PC-9 (cell line): ENCODE results near the gene HNRNPLL. TPM values are rescaled to one million over a fixed set of nuclear protein-coding genes. Genes with fewer than 3 reads are reported as not detected.
A peak's percentile ranks its signal among the peaks of the same experiment; 100 is the strongest.
"Not testable (repeated sequence)": the region's sequence is repeated elsewhere in the genome, so short reads cannot be mapped to it uniquely, and the experiment has no call there.

Experiments used
- BruUV-seq: library from RNA; stranded (reverse); fragments of 400-500 nt; replicated peaks from 2 replicates; lab custom pipeline; 2021; lab: Mats Ljungman, UMichigan
- CTCF ChIA-PET: fragments of 300-600 bp; sonication (Branson Sonifier 250); formaldehyde crosslinking; loops from one replicate; lab custom pipeline; 2022; ENCODE audit warnings: antibody characterized with exemption; lab: Charles Lee
- POLR2A ChIA-PET: fragments of 300-600 bp; sonication (Branson Sonifier 250); formaldehyde crosslinking; loops from one replicate; lab custom pipeline; 2022; ENCODE audit warnings: antibody characterized with exemption; ENCODE audit not compliant: unreplicated experiment; lab: Charles Lee
- DNase-seq, 2 experiments: peaks; one replicate each; pipeline versions ENCODE4 v3.0.0 to v3.0.0-alpha.2; 2015 to 2022; ENCODE audit warnings: mixed read lengths in 1 of 2
- H2AFZ ChIP-seq: fragments of 200-600 bp; sonication (generic); 2 replicates; pipeline ENCODE4 v1.8.1; 2017; ENCODE audit warnings: antibody characterized with exemption
- H3F3A ChIP-seq: fragments of 200-600 bp; sonication (generic); 2 replicates; pipeline ENCODE4 v1.8.1; 2017; ENCODE audit warnings: antibody characterized with exemption, mild to moderate bottlenecking, low read depth; ENCODE audit not compliant: insufficient read depth
- H3K27ac ChIP-seq: fragments of 200-600 bp; sonication (generic); 2 replicates; pipeline ENCODE4 v1.6.1; 2016; ENCODE audit warnings: mixed run types
- H3K27me3 ChIP-seq: fragments of 200-600 bp; sonication (generic); 2 replicates; pipeline ENCODE4 v1.6.1; 2016; ENCODE audit warnings: low read depth, mixed run types; ENCODE audit not compliant: insufficient read depth
- H3K36me3 ChIP-seq: fragments of 200-600 bp; sonication (generic); 2 replicates; pipeline ENCODE4 v1.6.1; 2016; ENCODE audit warnings: low read depth, mixed run types
- H3K4me1 ChIP-seq: fragments of 200-600 bp; sonication (generic); replicated peaks from 2 replicates; pipeline ENCODE4 v1.6.1; 2016; ENCODE audit warnings: mixed run types; ENCODE audit not compliant: insufficient read depth
- H3K4me2 ChIP-seq: fragments of 200-600 bp; sonication (generic); 2 replicates; pipeline ENCODE4 v1.6.1; 2017; ENCODE audit warnings: mixed run types
- H3K4me3 ChIP-seq: fragments of 200-600 bp; sonication (generic); 2 replicates; pipeline ENCODE4 v1.6.1; 2016; ENCODE audit warnings: mixed run types
- H3K79me2 ChIP-seq: fragments of 200-600 bp; sonication (generic); 2 replicates; pipeline ENCODE4 v1.6.1; 2017; ENCODE audit warnings: low read depth, mixed run types
- H3K9me2 ChIP-seq: fragments of 200-600 bp; sonication (generic); 2 replicates; pipeline ENCODE4 v1.8.1; 2017; ENCODE audit warnings: mild to moderate bottlenecking; ENCODE audit not compliant: insufficient read depth
- H3K9me3 ChIP-seq: fragments of 200-600 bp; sonication (generic); 2 replicates; pipeline ENCODE4 v1.8.1; 2016; ENCODE audit warnings: low read depth; ENCODE audit not compliant: insufficient read depth
- H4K20me1 ChIP-seq: fragments of 200-600 bp; sonication (generic); 2 replicates; pipeline ENCODE4 v1.8.1; 2017; ENCODE audit not compliant: insufficient read depth
- CTCF ChIP-seq: fragments of 200-600 bp; sonication (generic); conservative IDR thresholded peaks from 2 replicates; pipeline ENCODE4 v1.6.1; 2017; ENCODE audit warnings: mixed run types, antibody characterized with exemption, mild to moderate bottlenecking, moderate library complexity
- EZH2 ChIP-seq: fragments of 200-600 bp; sonication (generic); IDR thresholded peaks from 2 replicates; pipeline ENCODE4 v1.8.0; 2017; ENCODE audit warnings: antibody characterized with exemption, low read depth
- intact Hi-C: fragments of 100-400 bp; cut with micrococcal nuclease; formaldehyde crosslinking; loops from one replicate; pipeline ENCODE4 v1.10.0; 2022; ENCODE audit not compliant: unreplicated experiment
- total RNA-seq: library from RNA; stranded (reverse); gene quantifications from 2 replicates; pipeline ENCODE4 v1.2.3, GENCODE V29; 2021

HNRNPLL gene
- total RNA-seq, 1 experiment from 2014 or later = 38.1 TPM

- H3K9me3 ChIP-seq = no peaks in the 10 kb centered on the region
- H3K27me3 ChIP-seq = no peaks in the 10 kb centered on the region
- CTCF ChIA-PET = no interaction called here
- no peak overlapping the region for H3K27ac ChIP-seq
- intact Hi-C loops = no loop called here
- no peak for DNase-seq
- H4K20me1 ChIP-seq = no peaks in the 10 kb centered on the region
- no peaks in the 10 kb centered on the region for H3K36me3 ChIP-seq
- TF ChIP-seq CTCF (no peak), EZH2 (no peak)
- H3F3A ChIP-seq = no peaks in the 10 kb centered on the region
- POLR2A ChIA-PET = no interaction called here
- H3K4me3 ChIP-seq = no peak overlapping the region
- H3K4me2 ChIP-seq = no peak overlapping the region
- no TSS peak for BruUV-seq
- H3K79me2 ChIP-seq = no peaks in the 10 kb centered on the region
- no peaks in the 10 kb centered on the region for H3K9me2 ChIP-seq
- no peak overlapping the region for H2AFZ ChIP-seq
- H3K4me1 ChIP-seq = 0 out of 2 replicates have a peak, but pooled peaks cover 9% of the 10 kb centered on the region
These were observed 46.5 kb upstream of the HNRNPLL start for GRCh38 chr2:38649176-38649728.

- Histone ChIP-seq H3K9me3 (no peaks in the 10 kb centered on the region), H2AFZ (peak overlapping the region; percentile 59), H3K9me2 (no peaks in the 10 kb centered on the region), H3K4me2 (no peak overlapping the region), H3K27me3 (no peaks in the 10 kb centered on the region), H3K79me2 (no peaks in the 10 kb centered on the region), H4K20me1 (no peaks in the 10 kb centered on the region), H3K4me3 (no peak overlapping the region), H3K27ac (no peak overlapping the region), H3F3A (no peaks in the 10 kb centered on the region), H3K36me3 (no peaks in the 10 kb centered on the region), H3K4me1 (0 out of 2 replicates have a peak, but pooled peaks cover 9% of the 10 kb centered on the region)
- no TSS peak for BruUV-seq
- CTCF ChIA-PET = no interaction called here
- intact Hi-C loops = no loop called here
- peak in 1 of 2 experiments; percentile 50 for DNase-seq
- POLR2A ChIA-PET = no interaction called here
- no peak for TF ChIP-seq CTCF
- no peak for TF ChIP-seq EZH2
These were observed 45.5 kb upstream of the HNRNPLL start for GRCh38 chr2:38648107-38648761.

- H3K9me2 ChIP-seq, BruUV-seq, intact Hi-C loops, H2AFZ ChIP-seq, H3K27ac ChIP-seq, H3K4me2 ChIP-seq, H3F3A ChIP-seq, CTCF ChIA-PET, H3K27me3 ChIP-seq, DNase-seq, H3K36me3 ChIP-seq, POLR2A ChIA-PET, H3K79me2 ChIP-seq, H3K9me3 ChIP-seq, H3K4me1 ChIP-seq, H4K20me1 ChIP-seq, H3K4me3 ChIP-seq: not testable (repeated sequence)
These were observed 41.2 kb upstream of the HNRNPLL start for GRCh38 chr2:38643683-38644511.
